Activated effector memory CD4-positive, alpha-beta T cell treated with Interleukin-2 at 50 U/mL for 16 hours (primary cell): Measurements from ENCODE around the gene ZNF652.
"Not testable (repeated sequence)": the region's sequence is repeated elsewhere in the genome, so short reads cannot be mapped to it uniquely, and the experiment has no call there.

Experiments
- DNase-seq: peaks from one replicate; pipeline ENCODE4 v3.0.0-alpha.2; 2020

ZNF652 gene

DNA sequence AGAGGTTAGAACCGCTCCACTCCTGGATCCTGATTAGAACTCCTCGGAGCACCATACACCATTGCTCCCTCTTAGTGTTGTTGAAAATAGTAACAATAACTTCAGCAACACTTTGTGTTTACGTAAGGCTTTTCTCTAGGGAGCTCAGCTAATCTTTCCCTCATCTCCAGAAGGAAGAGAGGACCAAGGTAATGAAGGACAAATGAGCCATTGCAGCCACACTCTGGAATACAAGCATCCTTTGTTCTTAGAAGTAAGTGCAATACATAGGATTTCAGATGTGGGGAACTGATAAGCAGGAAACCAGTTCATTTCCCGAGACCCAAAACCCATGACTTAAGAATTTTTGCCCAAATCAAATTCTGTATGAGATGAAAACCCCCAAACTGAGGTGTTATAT lies 22.9 kb upstream of the ZNF652 start:
- no peak for DNase-seq

DNA sequence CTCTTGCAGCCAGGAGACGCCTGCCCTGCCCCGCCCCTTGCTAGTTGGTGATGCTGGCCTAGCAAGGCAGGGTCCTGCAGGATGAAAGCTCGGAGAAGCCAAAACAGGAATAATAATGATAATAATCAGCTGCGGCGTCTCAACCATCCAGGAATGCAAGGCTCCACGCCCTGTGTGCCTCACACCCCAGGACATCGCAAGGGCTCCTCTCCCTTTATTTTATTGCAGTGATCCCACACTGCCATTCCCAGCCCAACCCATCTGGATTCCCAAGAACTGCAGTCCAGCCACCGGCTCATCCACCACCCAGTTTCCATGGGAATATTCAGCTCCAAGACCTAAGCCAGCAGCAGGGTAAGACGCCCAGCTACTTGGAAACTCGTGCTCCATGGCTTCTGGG lies 21.0 kb upstream of the ZNF652 start:
- DNase-seq: no peak

DNA sequence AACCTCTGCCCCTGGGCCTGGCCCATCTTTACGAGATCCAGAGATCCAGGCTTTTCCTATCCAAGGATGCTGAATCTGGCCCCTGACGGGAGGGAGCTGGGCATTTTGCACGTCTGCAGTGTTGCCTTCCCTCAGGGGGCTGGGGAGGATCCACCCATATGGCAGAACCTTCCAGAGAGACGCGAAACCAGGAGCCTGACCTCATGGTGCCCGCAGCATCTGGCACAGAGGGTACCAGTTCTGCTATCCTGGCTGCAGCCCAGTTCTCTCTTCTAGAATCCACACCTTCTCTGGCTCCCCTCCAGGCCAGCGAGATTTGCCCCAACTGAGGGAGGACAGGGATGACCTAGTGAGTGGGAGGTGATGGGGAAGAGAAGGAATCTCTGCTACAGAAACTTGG lies 20.5 kb upstream of the ZNF652 start:
- DNase-seq: no peak

DNA sequence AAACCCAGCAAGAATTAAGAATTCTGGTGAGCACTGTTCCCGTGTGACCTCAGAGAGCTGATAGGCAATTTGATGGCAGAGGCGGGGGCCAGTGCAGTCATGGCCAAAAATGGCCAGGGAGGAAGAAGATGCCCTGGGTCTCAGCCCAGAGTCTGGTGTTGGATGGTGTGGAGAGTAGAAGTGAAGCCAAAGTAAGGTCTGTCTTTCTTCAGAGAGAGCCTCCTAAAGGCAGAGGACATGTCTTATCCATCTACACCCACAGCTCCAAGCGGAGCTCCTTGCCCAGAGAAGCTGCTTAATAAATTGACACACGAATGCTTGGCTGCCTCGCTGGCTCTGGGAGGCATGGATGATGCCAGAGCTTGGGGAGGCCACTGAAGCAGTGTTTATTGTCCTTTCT lies 19.7 kb upstream of the ZNF652 start:
- no peak for DNase-seq

DNA sequence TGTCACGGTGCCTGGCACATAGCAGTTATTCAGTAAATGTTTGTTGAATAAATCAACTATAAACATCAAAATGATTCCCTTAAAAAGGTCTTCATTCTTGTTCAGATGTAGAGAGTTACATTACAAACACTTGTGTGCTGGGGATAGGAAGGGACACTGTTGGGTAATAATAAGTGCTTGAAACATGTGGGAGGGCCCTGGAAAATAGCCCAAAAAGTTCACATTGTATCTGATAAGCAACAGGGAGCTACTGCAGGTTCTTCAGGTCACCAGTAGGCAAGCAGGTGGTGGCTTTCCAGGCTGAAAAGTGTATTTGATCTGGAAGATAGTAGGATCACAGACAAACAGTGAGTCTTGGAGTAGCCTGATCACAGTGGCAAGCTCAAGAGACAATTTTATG lies 19.0 kb upstream of the ZNF652 start:
- no peak for DNase-seq

DNA sequence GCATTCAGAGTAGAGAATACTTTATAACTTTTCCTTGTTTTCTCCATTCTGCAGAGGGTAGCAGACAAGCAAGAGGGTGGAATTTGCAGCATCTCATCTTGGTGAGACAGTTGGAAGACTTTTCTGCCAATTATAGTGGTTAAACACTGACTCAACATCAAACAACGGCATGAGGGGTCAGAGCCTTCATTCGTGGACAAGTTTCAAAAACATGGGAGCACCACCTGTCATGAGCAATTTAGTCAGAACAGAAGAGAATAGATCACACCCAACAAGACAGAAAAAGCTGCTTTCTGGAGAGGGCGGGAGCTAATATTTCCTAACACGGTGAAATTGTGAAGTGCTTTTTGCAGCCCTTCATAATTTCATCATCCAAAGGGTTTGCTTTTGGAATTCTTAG lies 17.9 kb upstream of the ZNF652 start:
- DNase-seq: no peak

DNA sequence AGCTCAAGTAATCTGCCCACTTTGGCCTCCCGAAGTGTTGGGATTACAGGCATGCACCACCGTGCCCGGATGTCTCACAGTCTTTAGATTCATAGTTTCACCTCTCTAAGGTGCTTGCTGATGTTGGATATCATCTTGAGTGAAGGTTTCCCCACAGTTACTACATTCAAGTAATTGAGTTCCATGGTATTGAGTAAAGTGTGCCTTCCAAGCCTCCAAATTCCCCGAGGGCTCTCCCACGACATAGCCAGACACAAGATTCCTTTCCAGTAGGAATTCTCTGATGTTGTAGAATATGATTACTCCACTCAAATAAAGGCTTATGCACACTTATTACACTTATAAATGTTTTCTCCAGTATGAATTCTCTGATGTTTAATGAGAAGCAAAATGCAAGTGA lies 16.3 kb upstream of the ZNF652 start:
- DNase-seq: no peak

DNA sequence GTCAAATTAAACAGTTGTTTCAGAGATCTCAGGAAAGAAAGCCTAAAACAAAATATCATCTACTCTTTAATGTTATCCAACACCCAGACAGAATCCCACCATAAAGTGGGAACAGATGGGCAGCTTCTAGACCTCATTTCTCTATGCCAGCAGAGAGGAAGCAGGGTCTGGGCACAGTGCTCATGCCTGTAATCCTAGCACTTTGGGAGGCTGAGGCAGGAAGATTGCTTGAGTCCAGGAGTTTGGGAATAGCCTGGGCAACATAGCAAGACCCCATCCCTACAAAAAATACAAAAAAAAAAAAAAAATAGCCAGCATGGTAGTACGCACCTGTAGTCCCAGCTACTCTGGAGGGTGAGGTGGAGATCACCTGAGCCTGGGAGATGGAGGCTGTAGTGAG lies 13.5 kb upstream of the ZNF652 start:
- DNase-seq: no peak

DNA sequence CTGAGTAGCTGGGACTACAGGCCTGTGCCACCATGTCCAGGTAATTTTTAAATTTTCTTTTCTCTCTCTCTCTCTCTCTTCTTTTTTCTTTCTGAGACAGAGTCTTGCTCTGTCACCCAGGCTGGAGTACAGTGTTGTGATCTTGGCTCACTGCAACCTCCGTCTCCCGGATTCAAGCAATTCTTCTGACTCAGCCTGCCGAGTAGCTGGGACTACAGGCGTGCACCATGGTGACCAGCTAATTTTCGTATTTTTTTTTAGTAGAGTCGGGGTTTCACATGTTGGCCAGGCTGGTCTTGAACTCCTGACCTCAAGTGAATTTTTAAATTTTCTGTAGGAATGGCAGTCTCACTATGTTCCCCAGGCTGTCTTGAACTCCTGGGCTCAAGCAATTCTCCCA lies 11.1 kb upstream of the ZNF652 start:
- no peak for DNase-seq

DNA sequence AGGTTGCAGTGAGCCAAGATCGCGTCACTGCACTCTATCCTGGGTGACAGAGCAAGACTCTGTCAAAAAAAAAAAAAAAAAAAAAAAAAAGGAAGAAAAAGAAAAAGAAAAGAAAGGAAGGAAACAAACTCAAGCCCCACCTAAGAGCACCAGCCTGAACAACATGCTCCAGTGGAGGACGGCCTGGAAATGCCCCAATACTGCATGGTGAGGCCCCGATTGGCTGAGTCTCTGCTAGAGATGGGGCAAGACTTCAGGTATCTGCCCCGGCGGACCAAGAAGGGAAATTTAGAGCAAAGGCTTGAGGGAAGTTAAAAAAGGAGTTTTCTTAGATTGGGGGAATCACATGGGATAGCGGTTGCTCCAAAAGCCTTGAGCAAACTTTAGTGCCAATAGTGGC lies 10.4 kb upstream of the ZNF652 start:
- no peak for DNase-seq

DNA sequence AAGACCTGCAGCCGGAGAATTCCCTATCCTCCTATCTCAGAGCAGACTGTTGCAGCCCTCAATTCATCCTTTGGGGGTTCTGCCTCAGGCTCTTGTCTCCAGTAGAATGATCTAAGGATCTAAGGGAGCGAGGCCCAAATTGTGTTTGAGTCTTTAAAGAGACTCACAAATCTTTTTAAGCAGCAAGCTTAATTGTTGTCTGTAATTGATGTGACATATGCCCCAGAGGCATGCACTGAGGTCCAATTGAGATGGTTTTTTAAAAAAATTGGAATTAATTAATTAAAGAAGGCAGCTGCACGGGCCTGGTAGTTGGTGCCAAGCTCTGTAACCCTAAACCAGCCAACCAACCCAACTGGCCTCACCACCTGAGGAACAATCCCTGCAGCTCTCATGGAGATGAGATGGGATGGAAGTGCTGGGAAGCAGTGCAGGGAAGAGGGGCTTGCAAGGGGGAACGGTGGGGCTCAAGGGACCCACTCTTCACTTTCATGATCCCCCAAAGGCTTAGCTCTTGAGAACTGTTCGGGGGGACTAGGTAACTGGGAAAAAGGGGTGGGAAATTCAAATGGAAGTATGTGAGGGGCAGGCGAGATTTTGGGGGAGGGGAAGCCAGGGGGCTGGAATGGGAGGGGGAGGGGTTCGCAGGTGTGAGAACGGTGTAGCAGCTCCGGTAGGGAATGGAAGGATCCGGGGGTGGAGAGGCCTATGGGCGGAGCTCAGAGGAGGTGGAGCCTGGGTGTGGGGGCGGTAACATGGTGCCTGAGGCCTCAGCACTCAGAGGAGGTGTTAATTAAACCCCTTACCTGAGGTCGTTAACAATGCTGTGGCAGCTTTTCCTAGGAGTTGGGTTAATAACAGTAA lies 9.2 kb upstream of the ZNF652 start:
- no peak for DNase-seq

DNA sequence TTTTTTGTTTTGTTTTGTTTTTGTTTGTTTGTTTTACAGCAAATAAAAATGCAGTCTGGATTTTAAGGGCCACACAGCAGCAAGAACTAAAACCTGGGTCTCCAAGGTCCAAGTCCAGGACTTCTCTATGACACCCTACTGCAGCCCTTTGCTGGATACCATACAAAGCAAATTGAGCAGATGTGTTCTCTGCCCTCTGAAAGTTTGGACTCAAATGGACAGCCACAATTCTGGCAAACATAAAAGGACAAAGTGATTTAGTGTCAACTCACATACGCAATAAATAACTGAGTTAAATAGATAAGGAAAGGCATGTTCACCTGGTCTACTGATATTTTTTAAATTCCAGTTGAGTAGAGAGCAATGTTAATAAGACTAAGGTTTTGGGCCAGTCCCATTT lies 7.7 kb upstream of the ZNF652 start:
- DNase-seq: no peak

DNA sequence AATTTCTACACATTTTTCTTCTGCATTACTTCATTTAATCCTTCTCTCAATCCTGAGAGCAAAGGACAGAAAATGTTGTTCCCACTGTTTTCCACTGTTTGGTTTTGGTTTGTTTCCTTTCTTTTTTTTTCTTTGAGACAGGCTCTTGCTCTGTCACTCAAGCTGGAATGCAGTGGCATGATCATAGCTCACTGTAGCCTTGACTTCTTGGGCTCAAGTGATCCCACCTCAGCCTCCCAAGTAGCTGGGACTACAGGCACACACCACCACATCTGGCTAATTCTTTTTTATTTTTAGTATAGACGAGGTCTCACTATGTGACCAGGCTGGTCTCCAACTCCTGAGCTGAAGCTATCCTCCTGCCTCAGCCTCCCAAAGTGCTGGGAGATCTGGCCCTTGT lies 7.0 kb upstream of the ZNF652 start:
- DNase-seq: no peak

DNA sequence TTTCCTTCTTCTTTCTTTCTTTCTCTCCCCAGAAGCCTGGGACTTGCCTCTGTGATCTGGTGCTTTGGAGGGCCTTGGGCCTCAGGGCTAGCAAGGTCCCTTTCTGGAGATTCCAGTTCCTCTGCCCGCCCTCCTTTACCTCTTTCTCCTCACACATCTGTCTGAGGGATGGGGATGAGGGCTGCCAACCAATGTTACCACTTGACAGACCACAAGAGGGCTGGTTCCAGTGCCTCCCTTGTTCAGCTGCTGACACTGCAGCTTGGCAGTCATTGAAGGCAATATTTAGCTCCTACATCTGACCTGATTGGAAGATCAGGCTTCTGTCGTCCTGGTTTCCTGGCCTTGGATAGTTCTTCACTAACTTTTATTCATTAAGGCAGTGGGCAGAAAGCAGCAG lies 3.6 kb upstream of the ZNF652 start:
- no peak for DNase-seq

DNA sequence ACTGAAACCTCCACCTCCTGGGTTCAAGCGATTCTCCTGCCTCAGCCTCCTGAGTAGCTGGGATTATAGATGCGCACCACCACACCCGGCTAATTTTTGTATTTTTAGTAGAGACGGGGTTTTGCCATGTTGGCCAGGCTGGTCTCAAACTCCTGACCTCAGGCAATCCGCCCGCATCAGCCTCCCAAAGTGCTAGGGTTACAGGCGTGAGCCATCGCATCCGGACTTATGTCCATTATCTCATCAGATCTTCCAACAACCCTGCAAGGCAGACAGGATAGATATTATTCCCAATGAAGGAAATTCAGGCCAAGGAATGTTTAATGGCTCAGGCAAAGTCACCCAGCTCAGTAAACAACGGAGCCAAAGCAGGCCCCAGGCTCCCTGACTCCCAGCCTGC lies 3.1 kb upstream of the ZNF652 start:
- DNase-seq: not testable (repeated sequence)

DNA sequence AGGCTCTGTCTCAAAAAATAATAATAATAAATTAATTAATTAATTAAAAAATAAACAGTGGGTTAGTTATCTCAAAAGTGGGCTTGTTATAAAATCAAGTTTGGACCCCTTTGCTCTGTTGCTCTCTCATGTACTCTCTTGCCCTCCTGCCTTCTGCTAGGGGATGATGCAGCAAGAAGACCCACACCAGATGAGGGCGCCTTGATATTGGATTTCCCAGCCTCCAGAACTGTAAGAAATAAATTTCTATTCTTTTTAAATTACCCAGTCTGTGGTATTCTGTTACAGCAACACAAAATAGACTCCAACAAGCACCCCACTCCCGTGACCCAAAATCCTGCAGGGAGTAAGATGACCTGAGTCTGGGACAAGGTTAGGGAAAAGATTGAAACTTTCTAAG lies 2.1 kb upstream of the ZNF652 start:
- DNase-seq: no peak

DNA sequence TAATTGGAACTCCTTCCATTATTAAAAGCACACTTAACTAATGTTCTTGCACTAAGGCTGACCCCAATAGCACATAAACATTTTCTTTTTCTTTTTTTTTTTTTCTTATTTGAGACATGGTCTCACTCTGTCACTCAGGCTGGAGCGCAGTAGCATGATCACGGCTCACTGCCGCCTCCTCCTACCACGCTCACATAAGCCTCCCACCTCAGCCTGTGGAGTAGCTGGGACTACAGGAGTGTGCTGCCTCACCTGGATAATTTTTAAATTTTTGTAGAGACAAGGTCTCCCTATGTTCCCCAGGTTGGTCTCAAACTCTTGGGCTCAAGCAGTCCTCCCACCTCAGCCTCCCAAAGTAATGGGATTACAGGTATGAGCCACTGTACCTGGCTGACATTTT lies 1.2 kb upstream of the ZNF652 start:
- no peak for DNase-seq

DNA sequence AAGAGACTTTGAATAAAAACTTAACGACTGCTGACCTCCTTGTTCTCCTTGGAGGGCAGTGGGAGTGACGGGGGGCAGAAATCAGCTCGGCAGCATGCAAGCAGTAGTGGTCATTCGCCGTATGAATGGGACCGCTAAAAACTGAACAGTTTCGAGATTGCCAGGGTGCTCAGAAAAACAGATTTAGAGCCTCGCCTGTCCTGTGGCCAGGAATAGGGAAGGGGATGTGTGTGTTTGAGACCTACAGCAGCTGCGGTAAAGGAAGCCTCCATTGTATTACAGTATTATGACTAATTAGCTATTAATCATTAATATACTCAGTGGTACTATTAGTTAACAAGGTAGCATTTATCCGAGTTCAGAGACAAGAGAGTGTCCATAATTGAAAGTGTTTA lies 670 bp upstream of the ZNF652 start:
- peak; percentile 7 for DNase-seq

DNA sequence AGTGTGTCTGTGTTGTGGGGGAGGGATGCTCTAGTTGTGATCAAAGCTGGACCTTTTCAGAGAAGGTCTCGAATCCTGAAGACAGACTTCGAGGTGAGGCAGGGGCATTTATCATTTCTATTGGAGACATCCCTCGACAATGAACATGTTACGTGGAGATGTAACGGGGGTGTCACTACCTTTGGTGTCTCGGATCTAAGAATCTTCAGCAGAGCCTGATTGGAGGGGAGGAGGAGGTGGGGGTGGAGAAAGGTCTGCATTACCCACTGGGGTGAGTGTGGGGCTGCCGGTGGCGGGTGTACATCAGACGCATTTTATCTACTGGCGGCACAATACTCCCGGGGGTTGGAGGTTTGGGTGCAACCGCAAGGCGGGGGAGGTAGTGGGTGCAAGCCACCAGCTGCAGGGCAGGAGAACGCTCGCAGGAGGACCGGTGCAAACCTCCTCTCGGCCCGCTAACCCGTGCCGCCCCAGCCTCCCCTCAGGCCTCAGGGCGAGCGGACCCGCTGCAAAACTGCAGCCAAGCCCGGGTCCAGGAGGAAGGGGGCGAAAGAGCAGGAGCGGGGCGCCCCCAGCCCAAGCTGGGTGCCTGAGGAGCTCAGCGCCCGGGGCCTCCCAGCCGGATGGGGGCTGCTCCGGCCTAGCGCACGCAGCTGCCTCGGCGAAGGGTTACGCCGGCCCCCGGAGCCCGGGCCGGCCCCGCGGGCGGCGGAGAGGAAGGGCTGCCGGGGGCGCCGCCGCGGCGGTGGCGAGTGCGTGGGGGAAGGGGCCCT lies 735 bp downstream of the ZNF652 start:
- peak; percentile 82 for DNase-seq

DNA sequence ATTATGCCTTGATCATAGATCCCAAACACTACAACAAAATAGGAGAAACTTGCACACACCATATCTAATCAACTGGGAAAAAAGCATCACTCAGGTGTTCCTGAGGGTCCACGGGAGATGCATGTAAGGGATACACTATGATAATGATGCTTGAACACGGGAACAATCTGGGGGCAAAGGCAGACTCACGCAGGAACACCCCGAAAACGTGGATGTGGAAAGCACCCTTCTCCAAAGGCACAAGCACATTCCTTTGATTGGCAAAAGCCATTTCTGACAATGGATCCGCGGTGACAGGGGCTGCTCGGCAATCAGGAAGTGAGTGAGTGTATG lies 1.3 kb downstream of the ZNF652 start:
- DNase-seq: no peak

DNA sequence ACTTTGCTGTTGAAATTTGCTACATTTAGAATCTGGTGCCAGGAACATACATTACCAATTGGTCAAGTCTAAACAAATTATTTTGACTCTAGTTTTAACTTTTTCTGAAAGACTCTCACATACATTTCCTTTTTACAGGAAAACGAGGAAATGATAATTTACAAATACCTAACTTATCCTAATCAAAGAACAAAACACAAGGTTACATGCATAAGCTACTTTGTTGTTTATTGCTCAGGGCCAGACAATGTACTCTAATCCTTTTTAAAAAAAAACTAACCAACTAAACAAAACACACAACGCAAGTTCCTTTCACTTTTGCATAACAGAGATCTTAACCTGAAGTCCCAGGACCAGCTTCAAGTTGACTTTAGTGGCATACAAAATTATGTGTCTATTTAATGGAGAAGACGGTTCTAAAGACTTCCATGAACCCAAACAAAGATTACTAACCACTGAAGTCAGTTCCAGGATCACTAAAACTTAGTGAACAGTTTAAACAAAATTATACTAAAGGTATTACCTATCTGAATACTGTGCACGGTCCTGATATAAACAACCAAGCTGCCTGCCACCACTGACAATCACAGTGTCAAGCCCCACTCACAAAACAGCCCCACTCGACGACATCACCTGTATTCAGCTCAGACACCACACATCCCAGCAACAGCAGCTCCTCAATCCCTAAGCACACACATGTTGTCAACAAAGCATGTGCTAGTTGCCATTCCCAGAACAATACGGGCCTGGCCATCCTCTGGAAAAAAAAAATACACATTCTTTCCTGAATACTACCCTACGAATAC lies 1.9 kb downstream of the ZNF652 start:
- DNase-seq: no peak

DNA sequence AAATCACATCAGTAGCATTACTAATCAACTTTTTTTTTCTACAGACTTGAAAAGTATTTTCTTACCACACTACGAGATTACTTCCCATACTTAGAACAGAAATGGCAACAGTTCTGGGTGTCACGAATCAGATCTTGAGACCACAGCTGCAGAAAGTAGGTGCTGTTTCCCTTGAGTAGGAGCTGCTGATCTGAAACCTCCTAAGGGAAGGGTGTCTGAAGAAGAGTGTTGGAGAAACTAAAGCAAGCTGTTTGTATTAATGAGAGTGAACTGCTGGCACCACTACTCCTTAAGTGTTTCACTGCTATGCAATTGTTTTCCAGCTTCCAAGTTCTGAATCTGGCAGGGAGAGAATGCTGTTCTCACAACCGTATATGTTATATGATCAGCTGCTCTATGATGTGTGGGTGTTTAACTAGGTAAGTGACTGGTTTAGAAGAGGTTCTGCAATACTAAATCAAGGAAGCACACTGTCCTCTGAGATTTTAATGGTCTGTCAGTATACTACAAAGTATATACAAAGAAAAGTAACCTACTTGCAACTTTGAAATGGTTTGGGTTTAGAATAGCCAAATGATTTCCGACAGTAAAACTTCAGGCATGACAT lies 3.3 kb downstream of the ZNF652 start:
- DNase-seq: no peak

DNA sequence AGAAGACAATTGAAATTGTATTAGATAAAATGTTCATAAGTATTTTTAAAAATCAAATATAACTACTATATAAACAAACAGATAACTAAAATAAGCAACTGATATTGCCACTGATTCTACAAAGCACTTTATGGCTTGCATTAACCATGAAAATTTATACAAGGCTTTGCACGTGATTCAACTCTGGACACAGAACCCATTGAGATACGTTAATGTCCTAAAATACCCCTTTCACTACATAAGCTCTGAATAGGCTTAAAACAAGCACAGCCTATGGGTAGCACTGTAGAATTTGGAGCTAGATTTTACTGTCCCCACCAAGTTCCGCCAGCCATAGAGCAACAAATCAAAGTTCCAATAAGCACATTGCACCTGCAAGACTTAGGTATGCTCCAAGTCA lies 4.5 kb downstream of the ZNF652 start:
- no peak for DNase-seq
